ENCODE measurements around the gene KIF26A.

KIF26A gene

DNA sequence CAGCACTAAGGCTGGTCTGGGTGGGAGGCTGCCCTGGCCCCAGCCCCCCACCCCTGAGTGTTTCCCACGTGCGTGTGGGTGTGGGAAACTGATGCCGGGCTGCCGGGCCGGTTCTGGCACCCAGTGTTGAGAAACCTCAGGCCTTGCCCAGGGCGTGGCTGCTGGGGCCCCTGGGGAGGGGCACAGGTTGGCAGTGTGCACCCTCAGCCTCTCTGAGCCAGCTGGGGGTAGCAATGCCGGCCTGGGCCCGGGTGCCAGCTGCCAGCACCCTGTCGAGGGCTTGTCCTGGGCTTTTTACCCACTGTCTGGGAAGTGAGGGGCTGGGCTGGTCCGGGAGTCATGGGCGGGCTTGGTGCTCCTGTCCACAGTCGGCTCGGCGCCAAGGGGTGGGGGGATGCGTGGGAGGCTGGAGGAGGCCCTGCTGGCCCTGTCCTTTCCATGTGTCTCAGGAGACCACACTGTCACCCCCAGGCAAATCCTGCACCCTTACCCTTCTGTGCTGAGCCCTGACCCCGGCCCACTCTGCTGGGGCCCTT is 37.2 kb upstream of the KIF26A start:
- no peak for DNase-seq (ENCODE audit: low read depth in 1 of 2, low spot score in 1 of 2)

DNA sequence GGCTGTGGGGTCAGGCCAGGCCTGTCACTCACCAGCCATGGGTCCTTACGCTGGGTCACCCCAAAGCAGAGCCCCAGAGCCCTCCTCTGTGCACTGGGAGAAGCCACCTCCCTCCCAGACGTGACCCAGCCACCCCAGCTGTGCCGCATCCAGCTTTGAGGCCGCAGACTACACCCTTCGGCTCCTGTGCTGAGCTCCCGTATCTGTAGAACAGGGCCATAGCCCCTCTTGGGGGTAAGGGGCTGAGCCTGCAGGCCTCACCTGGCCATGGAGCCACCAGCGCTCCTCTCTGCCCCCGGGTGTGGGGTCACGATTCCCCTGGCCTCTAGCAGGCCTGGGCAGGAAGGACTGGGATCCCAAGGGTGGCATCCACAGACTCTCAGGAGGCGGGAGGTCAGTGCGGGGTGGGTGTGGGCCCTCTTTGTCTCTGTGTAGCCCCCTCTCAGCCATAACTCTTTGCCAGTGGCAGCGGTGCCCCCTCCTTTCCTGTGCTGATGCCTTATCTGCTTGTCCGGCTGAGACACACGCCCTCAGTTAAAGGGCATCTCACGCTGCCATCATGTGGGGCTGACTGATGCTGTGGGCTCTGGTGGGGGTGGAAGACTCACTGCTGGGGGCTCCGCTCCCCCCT is 36.6 kb upstream of the KIF26A start:
- no peak for DNase-seq (ENCODE audit: low read depth in 1 of 2, low spot score in 1 of 2)

DNA sequence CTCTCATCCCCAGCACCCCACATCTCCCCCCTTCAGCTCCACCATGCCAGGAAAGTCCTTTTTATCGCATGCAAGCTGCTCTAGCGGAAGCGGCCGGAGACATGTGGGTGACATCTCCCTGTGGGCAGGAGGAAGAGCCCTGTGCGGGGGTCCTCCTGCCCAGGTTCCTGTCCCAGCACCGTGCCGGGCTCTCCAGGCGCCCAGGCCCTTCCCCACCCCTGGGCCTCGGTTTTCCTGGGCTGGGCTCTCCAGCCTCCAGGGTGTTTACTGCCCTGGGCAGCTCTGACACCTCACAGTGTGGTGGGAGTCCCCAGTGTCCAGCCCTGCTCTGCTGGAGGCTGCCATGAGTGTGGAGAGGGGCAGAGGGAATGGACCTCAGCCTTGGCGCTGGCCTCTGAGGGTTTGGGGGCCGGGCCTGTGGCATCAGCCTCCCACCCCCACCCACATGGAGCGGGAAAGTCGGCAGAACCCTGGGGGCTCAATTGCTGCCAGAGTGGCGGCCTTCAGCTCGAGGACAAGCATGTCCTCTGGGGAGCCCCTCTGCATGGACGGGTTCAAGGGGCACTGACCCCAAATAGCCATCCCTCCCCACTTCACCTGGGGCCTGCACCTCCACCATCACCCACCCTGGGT is 36.0 kb upstream of the KIF26A start:
- DNase-seq (ENCODE audit: low read depth in 1 of 2, low spot score in 1 of 2): no peak

DNA sequence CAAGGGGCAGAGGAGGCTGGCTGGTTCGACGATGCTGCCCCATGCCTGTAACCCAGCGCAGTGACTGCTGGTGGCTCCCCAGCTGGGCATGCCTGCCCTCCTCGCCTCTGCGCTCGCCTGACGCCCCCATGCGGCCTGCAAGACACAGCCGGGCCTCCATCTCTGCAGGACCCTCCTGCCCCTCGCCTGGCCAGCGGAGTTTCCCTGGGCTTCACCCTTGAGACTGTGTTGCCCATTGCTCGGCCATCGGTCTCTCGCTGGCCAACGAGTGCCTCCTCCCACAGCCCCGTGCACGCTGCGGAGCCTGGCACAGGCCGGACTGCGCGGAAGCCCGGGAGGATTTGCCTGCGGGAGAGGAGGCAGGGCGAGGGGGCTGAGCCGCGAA is 35.3 kb upstream of the KIF26A start:
- DNase-seq (ENCODE audit: low read depth in 1 of 2, low spot score in 1 of 2): no peak

DNA sequence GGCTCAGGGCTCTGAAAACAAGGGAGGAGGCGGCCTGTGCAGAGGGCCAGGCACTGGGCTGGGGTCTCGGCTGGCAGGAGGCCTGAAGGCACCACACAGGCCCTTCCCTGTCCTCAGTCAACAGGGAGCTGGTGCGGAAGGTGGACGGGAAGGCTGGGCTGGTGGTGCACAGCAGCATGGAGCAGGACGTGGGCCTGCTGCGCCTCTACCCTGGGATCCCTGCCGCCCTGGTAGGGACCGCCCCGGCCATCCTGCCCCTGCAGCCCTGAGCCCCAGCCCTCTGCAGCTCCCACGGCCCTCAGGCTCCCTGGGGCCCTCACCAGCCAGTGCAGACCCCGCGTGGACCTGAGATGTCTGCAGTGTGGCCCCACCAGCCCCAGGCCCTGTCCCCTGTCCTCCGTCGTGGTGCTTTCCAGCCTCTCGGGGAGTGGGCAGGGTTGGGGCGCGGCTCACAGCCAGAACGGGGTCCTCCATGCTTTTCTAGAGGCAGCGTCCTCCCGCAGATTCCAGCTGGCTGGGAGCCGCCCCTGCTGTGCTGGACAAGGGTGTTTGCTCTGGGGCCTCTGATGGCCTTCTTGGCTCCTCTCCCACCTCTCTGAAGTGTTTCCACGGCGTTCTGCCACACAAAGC is 34.8 kb upstream of the KIF26A start:
- no peak for DNase-seq (ENCODE audit: low read depth in 1 of 2, low spot score in 1 of 2)

DNA sequence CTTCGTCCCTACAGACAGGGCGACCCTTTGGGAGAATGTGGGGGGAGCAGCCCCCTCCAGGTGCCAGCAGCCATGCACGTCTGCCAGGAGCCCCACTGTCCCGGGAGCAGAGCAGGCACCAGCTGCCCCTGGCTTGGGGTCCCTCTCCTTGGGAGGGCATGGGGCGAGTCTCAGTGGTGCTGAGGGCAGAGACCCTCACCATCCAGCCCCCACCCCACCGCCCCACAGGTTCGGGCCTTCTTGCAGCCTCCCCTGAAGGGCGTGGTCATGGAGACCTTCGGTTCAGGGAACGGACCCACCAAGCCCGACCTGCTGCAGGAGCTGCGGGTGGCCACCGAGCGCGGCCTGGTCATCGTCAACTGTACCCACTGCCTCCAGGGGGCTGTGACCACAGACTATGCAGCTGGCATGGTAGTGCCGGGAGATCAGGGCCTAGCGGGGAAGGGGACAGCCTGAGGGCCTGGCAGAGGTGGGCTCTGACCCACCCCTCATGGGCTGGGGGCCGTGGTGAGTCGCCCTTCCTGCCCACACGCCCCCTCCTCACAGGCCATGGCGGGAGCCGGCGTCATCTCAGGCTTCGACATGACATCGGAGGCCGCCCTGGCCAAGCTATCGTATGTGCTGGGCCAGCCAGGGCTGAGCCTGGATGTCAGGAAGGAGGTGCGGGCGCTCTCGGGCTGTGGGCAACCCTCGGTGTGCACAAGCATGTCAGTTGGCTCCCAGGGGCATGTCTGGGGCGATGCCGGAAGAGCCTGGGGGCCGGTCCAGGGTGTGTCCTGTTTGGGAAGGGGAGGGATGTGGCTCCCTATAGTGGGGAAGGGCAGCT is 34.1 kb upstream of the KIF26A start:
- no peak for DNase-seq (ENCODE audit: low read depth in 1 of 2, low spot score in 1 of 2)

DNA sequence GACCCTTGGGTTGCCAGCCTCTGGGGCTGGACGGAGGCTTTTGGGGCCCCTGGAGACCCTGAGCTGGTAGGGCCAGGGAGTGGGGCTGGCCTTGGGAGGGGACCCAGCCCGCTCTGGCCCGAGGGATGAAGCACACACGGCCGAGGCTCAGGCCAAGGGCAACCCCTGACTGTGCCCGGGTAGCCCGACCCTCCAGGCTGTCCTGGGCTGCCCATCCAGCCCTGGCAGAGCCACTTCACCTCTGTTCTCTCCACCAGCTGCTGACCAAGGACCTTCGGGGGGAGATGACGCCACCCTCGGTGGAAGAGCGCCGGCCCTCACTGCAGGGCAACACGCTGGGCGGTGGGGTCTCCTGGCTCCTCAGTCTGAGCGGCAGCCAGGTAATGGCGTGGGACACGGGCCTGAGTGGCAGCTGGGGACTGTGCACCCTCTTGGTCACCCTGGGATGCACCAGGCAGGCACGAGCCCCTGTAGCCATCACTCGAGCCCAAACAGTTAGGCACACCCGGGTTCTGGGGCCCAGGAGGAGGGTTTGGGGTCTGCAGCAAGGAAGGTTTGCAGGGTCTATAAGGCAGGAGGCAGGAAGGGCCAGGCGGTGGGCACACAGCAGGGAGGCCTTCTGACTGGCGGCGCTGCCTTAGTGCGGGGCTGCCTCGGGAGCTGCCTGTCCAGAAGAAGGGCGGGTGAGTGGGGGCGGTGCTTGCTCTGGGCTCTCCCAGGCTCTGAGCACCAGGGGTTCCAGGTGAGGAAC is 33.1 kb upstream of the KIF26A start:
- DNase-seq (ENCODE audit: low read depth in 1 of 2, low spot score in 1 of 2): no peak

DNA sequence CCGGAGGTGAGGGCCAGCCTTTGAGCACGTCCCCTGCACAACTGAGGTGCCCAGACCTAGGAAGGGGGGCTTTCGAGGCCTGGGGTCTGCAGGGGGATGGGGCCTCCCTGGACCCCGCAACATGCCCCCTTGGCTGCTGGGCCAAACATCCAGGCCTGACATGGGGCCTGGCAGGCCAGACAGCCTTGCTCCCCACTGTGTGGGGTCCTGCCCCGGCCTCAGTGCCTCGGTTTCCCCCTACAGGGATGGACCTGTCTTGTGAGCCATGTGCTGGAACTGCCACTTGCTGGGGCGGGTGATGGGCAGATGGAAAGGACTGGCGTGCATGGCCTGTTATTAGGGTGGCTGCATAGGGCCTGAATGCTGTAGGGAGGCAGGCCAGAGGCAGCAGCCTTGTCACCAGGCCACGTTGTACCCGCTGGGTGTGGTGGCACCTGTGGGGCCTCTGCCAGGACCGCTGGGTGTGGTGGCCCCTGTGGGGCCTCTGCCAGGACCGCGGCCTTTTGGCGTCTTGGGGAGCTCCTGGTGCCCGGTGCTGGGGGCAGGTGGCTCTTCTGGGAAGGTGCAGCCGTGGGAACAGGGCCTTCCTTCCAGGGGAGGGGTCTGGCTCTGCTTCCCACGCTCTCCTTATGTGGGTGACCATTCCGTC is 32.4 kb upstream of the KIF26A start:
- no peak for DNase-seq (ENCODE audit: low read depth in 1 of 2, low spot score in 1 of 2)

DNA sequence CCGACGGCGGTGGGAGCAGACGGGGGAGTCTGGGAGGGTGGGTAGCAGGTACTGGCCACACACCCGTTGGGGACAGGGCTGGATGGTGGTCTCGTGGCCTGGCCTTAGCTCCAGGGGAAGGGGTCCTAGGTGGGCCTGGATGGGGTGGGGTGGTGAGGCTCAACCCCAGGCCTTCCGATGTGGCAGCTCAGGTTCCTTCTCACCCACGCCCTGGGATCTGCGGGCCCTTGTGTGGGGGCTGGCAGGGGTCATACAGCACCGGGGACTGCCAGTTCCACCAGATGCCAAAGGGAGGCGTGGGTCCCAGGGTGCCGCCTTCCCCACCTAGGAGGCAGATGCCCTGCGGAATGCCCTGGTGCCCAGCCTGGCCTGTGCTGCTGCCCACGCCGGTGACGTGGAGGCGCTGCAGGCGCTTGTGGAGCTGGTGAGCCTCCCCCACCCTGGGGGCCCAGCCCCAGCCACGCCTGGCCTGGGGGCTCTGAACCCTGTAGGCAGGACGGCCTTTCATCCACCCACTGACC is 31.9 kb upstream of the KIF26A start:
- DNase-seq (ENCODE audit: low read depth in 1 of 2, low spot score in 1 of 2): no peak

DNA sequence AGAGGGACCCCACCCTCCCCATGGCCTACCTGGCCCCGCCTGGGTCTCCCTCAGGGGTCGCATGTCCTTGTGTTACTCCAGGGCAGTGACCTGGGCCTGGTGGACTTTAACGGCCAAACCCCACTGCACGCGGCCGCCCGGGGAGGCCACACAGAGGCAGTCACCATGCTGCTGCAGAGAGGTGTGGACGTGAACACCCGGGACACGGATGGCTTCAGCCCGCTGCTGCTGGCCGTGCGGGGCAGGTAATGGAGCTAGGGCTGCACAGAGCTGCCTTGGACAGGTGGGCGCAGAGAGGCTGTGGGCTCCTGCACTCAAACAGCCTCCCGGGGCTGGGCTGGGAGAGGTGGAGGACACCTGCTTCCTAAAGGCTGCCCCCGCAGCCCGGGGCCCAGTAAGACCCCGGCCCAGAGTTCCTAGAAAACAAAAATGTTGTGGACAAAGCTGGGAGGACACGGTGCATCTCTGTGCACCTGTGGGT is 31.2 kb upstream of the KIF26A start:
- DNase-seq (ENCODE audit: low read depth in 1 of 2, low spot score in 1 of 2): no peak

DNA sequence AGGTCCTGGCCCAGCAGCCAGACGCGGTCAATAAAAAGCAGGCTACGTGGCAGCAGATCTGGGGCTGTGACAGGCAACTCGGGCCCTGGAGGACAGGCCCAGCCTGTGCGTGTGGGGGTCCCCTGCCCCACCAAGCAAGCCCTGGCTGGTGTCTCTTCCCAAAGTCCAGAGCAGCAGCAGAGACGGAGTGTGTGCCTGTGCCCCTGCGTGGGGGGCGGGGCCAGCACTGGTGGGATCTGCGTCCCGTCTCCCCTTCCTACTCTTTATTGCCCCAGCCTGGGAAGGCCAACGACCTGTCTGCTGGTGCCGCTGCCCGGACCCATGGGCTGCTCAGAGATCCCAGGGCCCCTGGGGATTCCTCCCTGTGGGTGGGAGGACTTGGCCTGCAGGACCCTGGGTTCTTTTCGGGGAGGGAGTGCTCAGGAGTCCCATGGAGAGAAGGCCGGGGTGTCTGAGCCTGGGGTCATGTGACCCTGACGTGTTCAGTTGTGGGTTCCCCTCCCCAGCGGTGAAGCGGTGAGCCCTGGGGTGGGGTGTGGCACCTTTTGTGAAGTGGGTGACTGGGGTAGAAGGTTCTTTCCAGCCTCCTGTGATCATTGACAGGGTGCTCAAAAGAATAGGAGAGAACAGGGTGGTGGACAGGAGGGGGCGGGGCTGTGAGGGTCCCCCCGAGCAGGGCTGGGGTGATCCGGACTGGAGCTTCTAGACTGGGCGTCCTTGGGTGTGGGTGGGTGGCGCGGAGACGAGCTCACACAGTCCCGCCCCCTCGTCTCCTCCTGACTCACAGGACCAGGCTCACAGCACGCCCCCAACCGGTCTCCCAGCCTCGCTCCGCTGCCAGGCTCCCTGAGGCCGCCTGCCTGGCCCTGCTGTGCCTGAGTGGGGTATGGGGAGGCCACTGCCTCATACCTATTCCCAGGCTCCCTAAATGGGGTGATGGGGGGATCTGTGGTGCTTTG is 30.5 kb upstream of the KIF26A start:
- no peak for DNase-seq (ENCODE audit: low read depth in 1 of 2, low spot score in 1 of 2)

DNA sequence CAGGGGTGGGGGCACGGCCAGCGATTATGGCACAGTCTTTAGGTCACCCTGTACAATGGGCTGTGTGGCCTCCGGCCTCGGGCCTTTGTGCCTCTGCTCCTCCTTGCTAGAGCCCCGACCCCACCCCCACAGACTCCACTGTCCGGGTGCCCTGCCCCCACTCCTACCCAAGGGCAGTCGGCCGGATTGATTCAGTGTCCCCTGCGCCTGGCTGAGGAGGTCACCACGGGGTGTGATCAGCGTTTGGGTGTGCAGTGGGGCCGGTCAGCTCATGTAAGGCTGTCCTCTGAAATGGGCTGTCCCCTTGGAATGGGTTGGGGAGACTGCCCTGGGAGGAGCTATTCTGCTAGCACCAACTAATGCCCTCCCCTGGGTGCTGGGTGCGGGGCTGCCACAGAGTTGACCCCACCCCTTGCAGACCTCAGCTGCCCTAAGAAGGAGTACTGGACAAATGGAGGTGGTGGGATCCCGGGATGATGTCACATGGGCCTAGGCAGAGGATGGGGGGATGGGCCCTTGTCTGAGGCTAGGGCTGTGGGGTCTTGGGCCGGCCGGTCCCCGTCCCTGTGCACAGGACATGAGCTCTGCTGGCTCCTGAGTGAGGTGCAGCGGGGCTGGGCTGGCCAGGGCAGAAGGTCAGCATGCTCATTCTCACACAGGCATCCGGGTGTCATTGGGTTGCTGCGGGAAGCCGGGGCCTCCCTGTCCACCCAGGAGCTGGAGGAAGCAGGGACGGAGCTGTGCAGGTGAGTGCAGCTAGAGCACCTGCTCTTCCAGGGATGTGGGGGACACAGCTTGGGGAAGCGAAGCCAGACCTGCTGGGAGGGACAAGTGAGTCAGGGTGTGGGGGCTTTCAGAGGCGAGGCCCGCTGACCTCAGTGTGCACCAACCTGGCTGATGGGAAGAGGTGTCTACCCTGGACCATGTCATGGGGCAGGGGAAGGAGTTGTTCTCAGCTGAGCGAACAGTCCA is 29.5 kb upstream of the KIF26A start:
- no peak for DNase-seq (ENCODE audit: low read depth in 1 of 2, low spot score in 1 of 2)

DNA sequence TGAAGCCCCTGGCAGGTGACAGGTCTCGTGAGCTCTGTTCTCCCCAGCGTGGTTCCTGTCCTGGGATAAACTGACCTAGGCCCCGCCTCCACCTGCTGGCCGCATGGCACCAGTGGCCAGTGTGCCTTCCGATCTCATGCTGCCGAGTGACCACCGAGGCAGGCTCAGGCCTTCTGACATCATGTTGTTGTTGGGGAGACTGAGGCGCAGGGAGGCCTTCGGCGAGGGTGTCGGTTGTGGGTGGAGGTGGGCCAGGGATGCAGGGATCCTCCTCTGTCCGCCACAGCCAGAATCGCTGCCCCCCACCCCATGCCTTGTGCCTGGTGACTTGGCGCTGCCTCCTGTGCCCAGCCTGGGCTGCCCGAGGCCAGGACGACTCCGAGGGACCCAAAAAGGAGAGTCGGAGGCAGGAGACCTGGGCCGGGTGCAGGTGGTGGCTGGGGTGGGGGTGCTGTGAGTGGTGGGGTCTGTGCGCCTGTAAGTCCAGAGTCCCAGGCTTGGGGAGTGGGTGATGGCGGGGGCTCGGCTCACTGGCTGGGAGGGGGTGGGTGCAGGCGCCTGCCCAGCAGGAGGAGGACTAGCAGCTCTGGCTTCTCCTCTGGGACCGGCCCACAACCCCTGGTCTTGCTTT is 28.5 kb upstream of the KIF26A start:
- no peak for DNase-seq (ENCODE audit: low read depth in 1 of 2, low spot score in 1 of 2)

DNA sequence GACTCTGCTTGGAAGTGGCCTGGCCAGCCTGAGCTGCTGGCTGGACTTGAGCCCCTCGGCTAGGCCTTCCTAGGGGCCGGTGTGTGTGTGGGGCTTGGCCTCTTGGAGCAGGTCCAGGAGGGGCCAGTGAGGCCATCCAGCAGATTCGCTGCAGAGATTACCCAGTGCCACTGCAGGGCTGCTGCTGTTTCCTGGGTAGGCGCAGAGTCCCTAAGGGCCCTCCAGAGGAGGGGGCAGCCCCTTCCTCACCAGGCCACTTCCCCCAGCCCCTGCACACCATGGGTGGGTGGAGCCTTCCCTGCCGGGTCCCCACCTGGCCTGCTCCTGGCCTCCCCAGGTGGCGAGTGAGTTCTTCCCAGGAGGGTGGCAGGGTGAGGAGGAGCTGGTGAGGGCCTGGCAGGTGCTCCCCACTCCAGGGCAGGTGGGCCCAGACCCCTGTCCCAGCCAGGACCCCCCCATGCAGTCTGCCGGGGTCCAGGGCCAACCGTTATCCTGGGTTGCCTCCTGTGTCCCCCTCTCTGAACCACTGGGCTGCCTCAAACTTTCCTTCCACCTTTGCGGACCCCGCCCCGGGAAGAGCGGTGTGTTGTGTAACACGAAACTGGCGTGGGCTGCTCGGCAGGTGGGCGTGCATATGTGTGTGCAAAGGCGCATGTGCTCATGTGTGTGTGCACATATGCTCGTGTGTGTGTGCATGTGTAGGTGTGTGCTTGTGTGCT is 27.7 kb upstream of the KIF26A start:
- DNase-seq (ENCODE audit: low read depth in 1 of 2, low spot score in 1 of 2): no peak

DNA sequence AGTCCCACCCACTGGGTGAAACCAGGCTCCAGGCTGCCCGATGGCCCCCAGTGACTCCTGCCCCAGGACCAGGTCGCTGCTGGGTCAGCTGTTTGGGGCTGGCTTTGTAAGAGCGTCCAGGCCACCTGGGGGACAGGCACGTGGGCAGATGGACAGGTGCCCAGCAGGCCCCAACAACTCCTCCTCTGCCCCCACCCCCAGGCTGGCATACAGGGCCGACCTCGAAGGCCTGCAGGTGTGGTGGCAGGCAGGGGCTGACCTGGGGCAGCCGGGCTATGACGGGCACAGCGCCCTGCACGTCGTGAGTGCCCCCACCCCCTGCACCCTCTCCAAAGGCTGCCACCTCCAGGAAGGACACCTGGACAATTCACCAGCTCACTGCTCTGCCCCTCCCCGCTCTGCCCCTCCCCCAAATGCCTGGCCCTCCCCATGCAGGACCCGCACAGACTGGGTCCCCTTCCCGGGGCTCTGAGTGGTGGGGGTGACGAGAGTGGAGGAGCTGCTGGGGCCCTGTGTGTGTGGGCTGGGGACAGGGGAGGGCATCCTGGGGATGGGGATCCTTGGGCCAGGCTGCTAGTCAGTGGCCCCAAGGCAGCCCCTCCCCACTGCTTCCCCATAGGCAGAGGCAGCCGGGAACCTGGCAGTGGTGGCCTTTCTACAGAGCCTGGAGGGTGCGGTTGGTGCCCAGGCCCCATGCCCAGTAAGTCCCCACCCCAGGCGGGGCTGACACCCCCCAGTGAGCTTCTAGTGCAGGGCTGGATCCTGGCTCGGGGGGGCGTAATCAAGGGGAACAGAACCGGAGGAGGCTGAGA is 26.9 kb upstream of the KIF26A start:
- DNase-seq (ENCODE audit: low read depth in 1 of 2, low spot score in 1 of 2): no peak

DNA sequence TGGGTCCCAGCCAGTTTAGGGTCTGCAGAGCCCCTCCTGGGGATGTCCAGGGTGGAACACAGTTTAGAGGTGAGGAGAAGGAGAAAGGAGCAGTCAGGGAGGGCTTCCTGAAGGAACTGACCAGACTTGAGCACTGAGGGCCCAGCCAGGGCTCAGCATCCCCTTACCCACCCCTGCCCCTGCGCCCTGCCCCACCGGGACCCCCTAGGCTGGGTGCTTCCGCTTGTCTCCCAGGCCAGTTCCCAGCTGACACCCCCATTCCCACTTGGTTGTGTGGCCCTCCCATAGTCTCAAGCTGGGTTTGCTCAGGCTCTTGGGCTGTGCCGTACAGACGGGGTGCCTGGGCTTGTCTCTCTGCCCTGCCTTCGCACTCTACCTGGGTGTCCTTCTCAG is 26.3 kb upstream of the KIF26A start:
- no peak for DNase-seq (ENCODE audit: low read depth in 1 of 2, low spot score in 1 of 2)

Data from activated CD4-positive, alpha-beta T cell treated with anti-CD3 and anti-CD28 coated beads, Interleukin-2, amount 50 U/mL, for 24 hours (primary cell).